Mucosa of descending colon (tissue), 3 donors: ENCODE results near the gene SCAF4. TPM values are rescaled to one million over a fixed set of nuclear protein-coding genes. Genes with fewer than 3 reads are reported as not detected.

Experiments
- ATAC-seq: fragments of 200-7000 bp; cut with Tn5 transposase; one replicate; pipeline ENCODE4 v1.9.1; 2020; ENCODE audit warnings: mild to moderate bottlenecking, moderate library complexity
- DNase-seq, 3 donors: peaks; one replicate each; pipeline ENCODE4 v3.0.0-alpha.2; 2020
- H3K36me3 ChIP-seq: fragments of 200-600 bp; one replicate; pipeline ENCODE4 v1.8.0; 2021; ENCODE audit warnings: low read depth, mild to moderate bottlenecking
- H3K4me1 ChIP-seq: fragments of 200-600 bp; one replicate; pipeline ENCODE4 v1.8.0; 2021; ENCODE audit warnings: low read depth, mild to moderate bottlenecking
- H3K4me3 ChIP-seq: fragments of 200-600 bp; one replicate; pipeline ENCODE4 v1.8.0; 2021; ENCODE audit warnings: mild to moderate bottlenecking
- H3K9me3 ChIP-seq: fragments of 200-600 bp; one replicate; pipeline ENCODE4 v1.8.0; 2021; ENCODE audit warnings: mild to moderate bottlenecking
- intact Hi-C, 2 donors: fragments of 100-400 bp; cut with DNase I in 1 of 2; cut with micrococcal nuclease in 1 of 2; formaldehyde crosslinking; loops; one replicate each; pipeline versions ENCODE4 v1.11.0 to v1.11.1; 2022; cut with DNase I, micrococcal nuclease
- total RNA-seq, 3 donors: library from RNA; stranded (reverse); fragmentation: NEBNext Ultra II Directional in 2 of 3; extraction: Animal tissue kit (Norgen Biotek cat#: 25700) in 2 of 3; gene quantifications; one replicate each; pipeline versions ENCODE4 v1.2.1 to v1.2.4, GENCODE V29; 2021 to 2023
- TF ChIP-seq, protein P1 (sequence below): fragments of 200-600 bp; IDR thresholded peaks from one replicate; pipeline ENCODE4 v1.8.0; 2022; ENCODE audit warnings: antibody characterized with exemption, mild to moderate bottlenecking
- donor health status: DM: no; HTN: no; CAD: no; lungs with moderate emphysema.
- donor health status: DM: no; HTN: no; CAD: no.
- donor health status: DM: no; HTN: yes; CAD: no.

SCAF4 gene
- total RNA-seq, 3 donors from 2014 or later = 35.7 to 39.7 (median 38.4) TPM

DNA sequence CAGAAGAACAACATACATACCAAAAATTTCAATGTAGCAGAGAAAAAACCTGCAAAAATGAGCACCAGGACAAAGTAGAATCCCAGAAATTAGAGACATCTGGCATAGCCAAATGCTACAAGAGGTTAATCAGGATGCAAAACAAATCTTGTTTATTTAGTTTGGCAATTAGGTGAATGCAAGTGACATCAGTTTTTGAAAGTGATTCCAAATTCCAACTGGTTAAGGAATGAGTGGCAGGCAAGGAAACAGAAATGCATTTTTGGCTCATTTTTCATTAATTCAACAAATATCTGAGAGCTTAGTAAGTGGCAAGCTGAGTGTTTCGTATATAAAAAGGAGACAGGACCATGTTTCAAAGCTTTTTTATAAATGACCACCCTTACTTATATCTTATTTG is 21.3 kb downstream of the SCAF4 start:
- no peaks in the 10 kb centered on the region for H3K9me3 ChIP-seq
- TF ChIP-seq, protein P1, sequence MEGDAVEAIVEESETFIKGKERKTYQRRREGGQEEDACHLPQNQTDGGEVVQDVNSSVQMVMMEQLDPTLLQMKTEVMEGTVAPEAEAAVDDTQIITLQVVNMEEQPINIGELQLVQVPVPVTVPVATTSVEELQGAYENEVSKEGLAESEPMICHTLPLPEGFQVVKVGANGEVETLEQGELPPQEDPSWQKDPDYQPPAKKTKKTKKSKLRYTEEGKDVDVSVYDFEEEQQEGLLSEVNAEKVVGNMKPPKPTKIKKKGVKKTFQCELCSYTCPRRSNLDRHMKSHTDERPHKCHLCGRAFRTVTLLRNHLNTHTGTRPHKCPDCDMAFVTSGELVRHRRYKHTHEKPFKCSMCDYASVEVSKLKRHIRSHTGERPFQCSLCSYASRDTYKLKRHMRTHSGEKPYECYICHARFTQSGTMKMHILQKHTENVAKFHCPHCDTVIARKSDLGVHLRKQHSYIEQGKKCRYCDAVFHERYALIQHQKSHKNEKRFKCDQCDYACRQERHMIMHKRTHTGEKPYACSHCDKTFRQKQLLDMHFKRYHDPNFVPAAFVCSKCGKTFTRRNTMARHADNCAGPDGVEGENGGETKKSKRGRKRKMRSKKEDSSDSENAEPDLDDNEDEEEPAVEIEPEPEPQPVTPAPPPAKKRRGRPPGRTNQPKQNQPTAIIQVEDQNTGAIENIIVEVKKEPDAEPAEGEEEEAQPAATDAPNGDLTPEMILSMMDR = no peak
- H3K4me3 ChIP-seq = no peak overlapping the region
- peaks cover 4% of the 10 kb centered on the region for H3K4me1 ChIP-seq
- ATAC-seq (no peak), DNase-seq (no peak)
- no peaks in the 10 kb centered on the region for H3K36me3 ChIP-seq
- intact Hi-C loops = no loop called here

DNA sequence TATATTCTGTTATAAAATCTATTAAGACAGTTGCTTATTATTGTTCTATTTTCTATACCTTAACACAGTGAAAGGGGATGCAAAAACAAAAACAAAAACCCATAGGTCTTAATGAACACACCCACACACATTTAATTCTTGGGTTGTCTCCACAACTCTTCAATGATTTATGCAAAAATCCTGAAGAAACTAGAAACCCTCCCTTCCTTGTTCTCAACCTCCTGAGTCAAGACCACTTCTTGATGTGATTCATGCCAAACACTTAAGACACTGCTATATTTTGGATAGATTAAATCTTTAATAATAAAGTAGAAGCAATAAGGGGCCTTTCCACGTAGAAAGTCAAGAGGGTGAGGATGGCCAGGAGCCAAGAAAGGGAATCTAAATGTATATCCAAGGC is 23.4 kb downstream of the SCAF4 start:
- no peaks in the 10 kb centered on the region for H3K9me3 ChIP-seq
- intact Hi-C loops = no loop called here
- peaks cover 4% of the 10 kb centered on the region for H3K4me1 ChIP-seq
- DNase-seq (no peak), ATAC-seq (no peak)
- H3K4me3 ChIP-seq = no peak overlapping the region
- no peaks in the 10 kb centered on the region for H3K36me3 ChIP-seq
- TF ChIP-seq, protein P1 = no peak

DNA sequence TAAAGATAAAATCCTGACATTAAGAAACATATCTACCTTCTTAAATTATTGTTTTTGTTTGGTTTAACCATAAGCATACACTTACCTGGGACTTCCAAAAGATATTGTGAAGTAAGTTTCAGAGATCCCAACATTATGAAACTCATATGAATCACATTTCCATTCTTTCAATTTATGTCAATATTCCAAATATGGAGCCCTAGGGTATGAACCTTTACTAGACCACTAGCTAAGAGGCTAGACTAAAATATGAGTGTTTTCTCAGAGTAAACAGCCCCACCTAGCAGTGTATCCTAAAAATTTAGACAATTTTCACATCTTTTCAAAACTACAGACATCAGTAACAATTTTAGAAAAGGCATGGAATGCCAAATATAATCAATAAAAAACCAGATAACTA is 24.4 kb downstream of the SCAF4 start:
- Histone ChIP-seq H3K36me3 (no peaks in the 10 kb centered on the region), H3K9me3 (no peaks in the 10 kb centered on the region), H3K4me1 (peaks cover 4% of the 10 kb centered on the region), H3K4me3 (no peak overlapping the region)
- no peak for ATAC-seq
- DNase-seq = no peak
- TF ChIP-seq, protein P1 = no peak
- intact Hi-C loops = no loop called here

DNA sequence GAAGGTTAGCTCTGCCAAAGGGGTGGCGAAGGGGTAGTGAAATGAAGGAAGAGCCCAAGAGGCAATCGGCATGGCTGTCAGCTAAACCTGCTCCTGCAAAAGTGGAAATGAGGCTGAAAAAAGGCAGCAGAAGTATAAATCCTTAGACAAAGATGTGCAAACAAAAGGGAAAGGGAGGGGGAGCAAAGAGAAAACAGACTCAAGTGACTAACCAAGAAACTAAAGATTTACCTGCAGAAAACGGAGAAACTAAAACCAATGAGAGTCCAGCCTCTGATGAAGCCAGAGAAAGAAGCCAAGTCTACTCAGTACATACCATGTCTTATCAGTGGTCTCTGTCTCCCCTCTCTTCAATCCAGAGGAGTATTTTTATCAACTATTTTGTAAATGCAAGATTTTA is 25.4 kb downstream of the SCAF4 start:
- intact Hi-C loops = no loop called here
- H3K9me3 ChIP-seq = no peaks in the 10 kb centered on the region
- DNase-seq (no peak), ATAC-seq (no peak)
- no peak overlapping the region for H3K4me3 ChIP-seq
- peaks cover 4% of the 10 kb centered on the region for H3K4me1 ChIP-seq
- TF ChIP-seq, protein P1 = no peak
- H3K36me3 ChIP-seq = no peaks in the 10 kb centered on the region

DNA sequence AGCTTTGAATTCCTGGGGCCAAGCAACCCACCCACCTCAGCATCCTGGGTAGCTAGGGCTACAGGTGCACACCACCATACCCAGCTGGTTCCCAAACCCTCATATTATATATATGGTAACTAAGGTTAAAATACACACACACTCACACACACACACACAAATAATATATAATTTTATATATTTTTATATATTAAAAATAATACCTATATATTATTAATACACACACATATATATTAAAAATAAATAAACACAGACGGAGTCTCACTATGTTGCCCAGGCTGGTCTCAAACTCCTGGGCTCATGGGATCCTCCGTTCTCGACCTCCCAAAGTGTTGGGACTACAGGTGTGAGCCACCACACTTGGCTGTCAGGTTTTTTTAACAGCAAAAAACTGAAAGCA is 31.9 kb downstream of the SCAF4 start:
- TF ChIP-seq, protein P1 = no peak
- H3K4me1 ChIP-seq = no peaks in the 10 kb centered on the region
- H3K36me3 ChIP-seq = peaks cover 2% of the 10 kb centered on the region
- ATAC-seq (no peak), DNase-seq (no peak)
- no peak overlapping the region for H3K4me3 ChIP-seq
- intact Hi-C loops = no loop called here
- H3K9me3 ChIP-seq = no peaks in the 10 kb centered on the region

DNA sequence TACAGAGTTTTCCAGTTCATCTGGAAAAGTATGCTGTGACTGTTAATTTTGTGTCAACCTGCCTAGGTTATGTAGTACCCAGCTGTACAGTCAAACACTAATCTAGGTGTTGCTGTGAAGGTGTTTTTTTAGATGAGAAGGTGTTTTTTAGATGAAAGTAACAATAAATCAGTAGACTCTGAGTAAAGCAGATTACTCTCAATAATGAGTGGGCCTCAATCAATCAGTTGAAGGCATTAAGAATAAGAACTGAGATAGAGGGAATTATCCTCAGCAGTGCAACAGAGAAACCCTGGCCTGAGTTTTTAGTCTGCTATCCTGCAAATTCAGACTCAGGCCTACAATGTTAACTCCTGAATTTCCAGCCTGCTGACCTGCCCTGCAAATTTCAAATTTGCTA is 33.5 kb downstream of the SCAF4 start:
- intact Hi-C loops = no loop called here
- Histone ChIP-seq H3K9me3 (no peaks in the 10 kb centered on the region), H3K4me1 (no peaks in the 10 kb centered on the region), H3K4me3 (no peak overlapping the region), H3K36me3 (peaks cover 6% of the 10 kb centered on the region)
- no peak for ATAC-seq
- DNase-seq = no peak
- TF ChIP-seq, protein P1 = no peak
